ENCODE data around the gene CORO2B. TPM values are rescaled to one million over a fixed set of nuclear protein-coding genes. Genes with fewer than 3 reads are reported as not detected.
"Not testable (repeated sequence)": the region's sequence is repeated elsewhere in the genome, so short reads cannot be mapped to it uniquely, and the experiment has no call there.

Gene CORO2B
- total RNA-seq, 2 donors from 2014 or later = not detected

DNA sequence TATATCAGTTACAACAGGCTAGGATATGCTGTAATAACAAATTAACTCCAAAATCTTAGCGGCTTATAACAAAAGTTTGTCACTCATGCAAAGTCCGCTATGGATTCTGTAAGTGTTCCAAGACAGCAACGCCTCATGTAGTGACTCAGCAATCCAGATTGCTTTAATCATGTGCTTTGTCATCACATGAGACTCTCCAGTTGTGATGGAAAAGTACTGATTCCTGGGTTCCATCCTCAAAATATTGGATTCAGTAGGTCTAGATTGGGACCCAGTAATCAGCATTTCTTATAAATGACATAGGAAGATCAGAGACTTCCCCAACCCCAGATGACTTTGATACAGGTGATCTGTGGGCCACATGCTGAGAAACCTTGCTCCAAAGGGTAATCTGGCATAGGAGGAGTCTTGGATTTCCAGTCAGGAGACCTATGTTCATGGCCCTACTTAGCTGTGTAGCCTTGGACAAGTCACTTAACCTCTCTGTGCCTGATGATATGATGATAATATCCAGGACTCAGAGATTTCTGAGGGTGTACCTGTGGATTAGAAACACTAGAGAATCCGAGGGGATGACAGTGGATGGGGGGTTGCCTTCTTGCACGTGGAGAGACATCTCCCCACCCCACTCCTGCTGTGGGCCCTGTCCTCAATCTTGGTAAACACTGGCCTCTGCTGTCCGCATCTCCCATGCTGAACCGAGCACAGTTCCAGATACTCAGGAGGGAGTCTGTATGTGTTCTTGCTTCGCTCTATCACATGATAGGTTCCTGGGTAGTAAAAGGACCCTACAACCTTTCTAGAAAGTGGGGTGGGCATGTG is 65.5 kb downstream of the CORO2B start:
- Mint-ChIP-seq H3K4me3 (no peak overlapping the region), H3K27ac (no peak overlapping the region), H3K27me3 (no peaks in the 10 kb centered on the region), H3K36me3 (no peaks in the 10 kb centered on the region), H3K4me1 (ENCODE audit: low read depth in 2 of 2) (no peaks in the 10 kb centered on the region), H3K9me3 (no peaks in the 10 kb centered on the region)
- DNase-seq (ENCODE audit: low spot score) (no peak), ATAC-seq (no peak)

DNA sequence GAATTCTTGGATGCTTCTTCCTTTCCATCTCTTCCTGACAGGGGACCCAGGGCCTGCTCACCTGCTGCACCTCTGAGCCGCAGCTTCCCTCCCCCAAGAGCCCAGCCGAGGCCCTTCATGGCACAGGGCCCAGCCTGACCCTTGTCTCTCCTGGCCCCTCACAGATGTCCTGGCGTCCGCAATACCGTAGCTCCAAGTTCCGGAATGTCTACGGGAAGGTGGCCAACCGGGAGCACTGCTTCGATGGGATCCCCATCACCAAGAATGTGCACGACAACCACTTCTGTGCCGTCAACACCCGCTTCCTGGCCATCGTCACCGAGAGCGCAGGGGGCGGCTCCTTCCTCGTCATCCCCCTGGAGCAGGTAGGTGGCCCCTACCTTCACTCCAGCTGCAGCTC is 66.2 kb downstream of the CORO2B start:
- no peaks in the 10 kb centered on the region for H3K9me3 Mint-ChIP-seq
- no peak overlapping the region for H3K27ac Mint-ChIP-seq
- DNase-seq (ENCODE audit: low spot score) (no peak), ATAC-seq (no peak)
- H3K4me1 Mint-ChIP-seq (ENCODE audit: low read depth in 2 of 2) = no peaks in the 10 kb centered on the region
- no peaks in the 10 kb centered on the region for H3K36me3 Mint-ChIP-seq
- H3K4me3 Mint-ChIP-seq = no peak overlapping the region
- no peaks in the 10 kb centered on the region for H3K27me3 Mint-ChIP-seq

DNA sequence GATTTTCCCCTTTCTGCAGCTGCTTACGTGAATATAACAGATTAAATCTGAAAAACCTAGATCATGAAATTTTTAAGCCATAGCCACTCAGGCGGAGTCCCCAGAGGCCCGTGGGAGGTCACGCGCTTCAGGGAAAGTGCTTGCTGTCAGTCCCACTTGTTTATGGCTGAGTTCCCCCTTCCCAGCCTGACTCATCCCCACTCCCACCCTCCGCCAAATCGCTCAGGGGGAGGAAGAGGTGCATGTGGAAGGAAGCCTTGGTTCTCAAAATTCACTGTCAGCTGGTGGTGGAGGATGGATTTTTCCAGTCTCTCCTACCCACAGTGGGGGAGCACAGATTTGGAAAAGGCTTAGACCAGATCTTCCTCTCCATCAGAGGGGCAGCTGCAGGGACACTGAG is 67.4 kb downstream of the CORO2B start:
- Mint-ChIP-seq H3K9me3 (no peaks in the 10 kb centered on the region), H3K4me1 (ENCODE audit: low read depth in 2 of 2) (no peaks in the 10 kb centered on the region), H3K4me3 (no peak overlapping the region), H3K27ac (no peak overlapping the region), H3K36me3 (no peaks in the 10 kb centered on the region), H3K27me3 (no peaks in the 10 kb centered on the region)
- DNase-seq (ENCODE audit: low spot score) (no peak), ATAC-seq (no peak)

DNA sequence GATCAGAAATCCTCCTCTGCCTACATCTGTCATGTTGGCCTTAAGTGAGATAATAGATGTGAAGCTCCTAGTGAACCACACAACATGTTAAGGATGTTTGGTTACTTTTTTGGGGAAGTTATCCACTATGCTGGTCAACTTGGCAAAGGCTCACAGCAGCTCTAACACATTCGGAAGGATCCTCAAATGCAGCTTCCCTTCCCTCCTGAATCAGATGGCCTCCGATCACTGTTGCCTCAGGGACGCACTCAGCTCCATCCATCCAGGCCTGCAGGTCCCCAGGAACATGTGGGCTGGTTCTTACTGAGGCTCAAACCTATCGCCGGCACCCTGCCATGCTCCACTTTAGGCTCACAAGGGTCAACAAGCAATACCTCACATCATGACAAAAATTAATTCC is 67.9 kb downstream of the CORO2B start:
- H3K27me3 Mint-ChIP-seq = peaks cover 0 to 2% of the 10 kb centered on the region in 2 donors
- H3K27ac Mint-ChIP-seq = no peak overlapping the region
- ATAC-seq = no peak
- no peaks in the 10 kb centered on the region for H3K36me3 Mint-ChIP-seq
- H3K4me1 Mint-ChIP-seq (ENCODE audit: low read depth in 2 of 2) = no peaks in the 10 kb centered on the region
- DNase-seq (ENCODE audit: low spot score) = no peak
- H3K4me3 Mint-ChIP-seq = no peak overlapping the region
- no peaks in the 10 kb centered on the region for H3K9me3 Mint-ChIP-seq

DNA sequence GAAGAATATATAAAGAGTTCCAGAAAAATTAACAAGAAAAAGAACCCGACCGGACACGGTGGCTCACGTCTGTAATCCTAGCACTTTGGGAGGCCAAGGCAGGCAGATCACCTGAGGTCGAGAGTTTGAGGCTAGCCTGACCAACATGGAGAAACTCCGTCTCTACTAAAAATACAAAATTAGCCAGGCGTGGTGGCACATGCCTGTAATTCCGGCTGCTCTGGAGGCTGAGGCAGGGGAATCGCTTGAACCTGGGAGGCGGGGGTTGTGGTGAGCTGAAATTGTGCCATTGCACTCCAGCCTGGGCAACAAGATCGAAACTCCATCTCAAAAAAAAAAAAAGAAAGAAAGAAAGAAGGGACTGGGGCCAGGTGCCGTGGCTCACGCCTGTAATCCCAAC is 68.6 kb downstream of the CORO2B start:
- not testable (repeated sequence) for H3K4me1 Mint-ChIP-seq (ENCODE audit: low read depth in 2 of 2); H3K9me3 Mint-ChIP-seq; H3K4me3 Mint-ChIP-seq; H3K27ac Mint-ChIP-seq; ATAC-seq; DNase-seq (ENCODE audit: low spot score); H3K36me3 Mint-ChIP-seq; H3K27me3 Mint-ChIP-seq

DNA sequence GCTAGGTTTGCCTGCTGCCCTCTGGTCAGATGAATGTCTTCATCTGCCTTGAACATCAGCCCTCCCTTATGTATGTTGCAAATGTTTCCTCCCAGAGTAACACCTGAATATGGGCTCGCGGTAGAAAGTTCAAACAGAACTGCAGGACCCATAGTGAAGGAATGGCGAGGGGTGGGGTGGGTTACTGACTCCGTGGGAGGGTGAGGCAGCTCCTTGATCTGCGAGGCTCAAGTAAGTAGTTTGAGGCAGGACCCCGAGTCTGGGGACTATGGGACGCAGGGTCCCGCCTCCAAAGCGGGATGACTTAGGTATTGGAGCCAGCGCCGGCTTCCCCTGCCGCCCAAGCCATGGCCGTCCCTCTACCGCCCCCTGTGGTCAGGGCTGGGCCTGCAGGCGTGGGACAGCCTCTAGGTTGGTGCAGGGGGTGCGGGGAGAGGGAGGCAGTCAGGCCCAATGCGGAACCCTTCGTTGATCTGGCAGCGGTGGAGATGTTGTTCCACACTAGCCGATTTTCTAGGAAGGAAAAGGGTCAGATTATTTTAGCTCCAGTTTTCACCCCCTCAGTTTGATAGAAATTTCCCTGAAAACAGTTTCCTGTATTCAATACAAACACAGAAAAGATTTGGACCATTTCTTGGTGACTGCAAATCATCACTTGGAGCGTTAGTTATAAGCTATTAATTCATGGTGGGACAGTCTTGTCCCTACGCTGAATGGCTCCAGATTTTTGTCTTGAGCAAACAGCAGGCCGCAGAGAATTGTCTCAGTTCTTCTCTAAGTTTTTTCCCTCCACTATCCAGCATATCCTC is 72.3 kb downstream of the CORO2B start:
- peaks cover 3 to 5% of the 10 kb centered on the region in 2 donors for H3K27me3 Mint-ChIP-seq
- H3K9me3 Mint-ChIP-seq = no peaks in the 10 kb centered on the region
- peak; percentile 64 to 66 for ATAC-seq
- H3K36me3 Mint-ChIP-seq = no peaks in the 10 kb centered on the region
- H3K4me3 Mint-ChIP-seq = no peak overlapping the region
- no peaks in the 10 kb centered on the region for H3K4me1 Mint-ChIP-seq (ENCODE audit: low read depth in 2 of 2)
- peak; percentile 66 for DNase-seq (ENCODE audit: low spot score)
- no peak overlapping the region for H3K27ac Mint-ChIP-seq

DNA sequence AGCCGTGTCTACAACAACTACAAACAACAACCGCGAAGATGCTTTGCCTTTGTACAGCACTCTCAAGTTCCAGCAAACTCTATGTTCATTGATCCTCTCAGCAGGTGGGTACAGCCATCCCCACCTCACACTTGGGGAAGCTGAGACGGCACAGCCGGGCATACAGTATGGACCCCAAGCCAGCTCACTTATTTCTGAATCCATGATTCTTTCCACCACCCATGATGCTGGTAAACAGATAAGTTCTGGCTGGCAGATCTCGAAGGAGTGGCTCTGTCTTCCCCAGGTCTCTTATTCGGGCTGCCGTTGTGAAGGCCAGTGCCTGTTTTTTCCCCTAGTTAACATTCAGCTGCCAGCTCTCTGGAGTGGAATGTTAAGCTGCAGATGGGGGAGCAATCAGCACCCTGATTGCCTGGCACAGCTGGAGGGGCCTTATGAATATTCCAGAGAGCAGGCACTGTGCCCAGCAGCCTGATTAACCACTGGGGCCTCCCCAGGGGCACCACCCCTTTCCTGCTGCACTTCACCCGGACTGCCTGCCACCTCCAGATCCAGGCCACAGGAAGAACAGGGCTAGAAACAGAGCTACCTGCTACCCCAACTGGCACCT is 73.2 kb downstream of the CORO2B start:
- Mint-ChIP-seq H3K27me3 (peaks cover 3 to 5% of the 10 kb centered on the region in 2 donors), H3K36me3 (no peaks in the 10 kb centered on the region), H3K4me3 (no peak overlapping the region), H3K27ac (no peak overlapping the region), H3K9me3 (no peaks in the 10 kb centered on the region), H3K4me1 (ENCODE audit: low read depth in 2 of 2) (no peaks in the 10 kb centered on the region)
- DNase-seq (ENCODE audit: low spot score) (no peak), ATAC-seq (peak in 1 of 2 donors; percentile 26)

DNA sequence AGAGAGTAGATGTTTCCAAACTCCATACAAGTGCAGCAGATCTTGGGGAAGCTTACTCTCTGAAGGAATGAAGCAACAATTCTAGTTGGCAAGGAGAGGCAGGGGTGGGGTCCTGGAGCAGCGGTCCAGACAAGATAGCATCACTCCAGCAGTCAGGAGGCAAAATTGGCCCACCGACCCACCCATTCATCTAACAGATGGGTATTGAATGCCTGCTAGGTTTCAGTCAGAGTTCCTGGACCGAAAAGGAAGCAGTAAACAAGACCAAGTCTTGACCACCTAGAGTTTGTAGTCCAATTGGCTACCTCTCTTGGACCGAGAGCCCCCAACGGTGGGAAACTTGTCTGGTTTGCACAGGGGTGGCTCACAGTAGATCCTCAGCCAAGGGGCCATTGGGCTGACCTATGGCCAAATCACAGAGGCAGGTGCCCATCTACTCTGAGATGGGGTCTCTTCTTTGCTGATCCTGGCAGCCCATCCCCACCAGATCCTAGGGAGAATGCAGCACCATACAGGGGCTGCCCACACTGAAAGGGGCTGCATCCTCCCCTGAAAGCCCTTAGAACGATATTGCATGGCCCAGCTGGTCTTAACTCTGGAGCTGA is 74.3 kb downstream of the CORO2B start:
- H3K27ac Mint-ChIP-seq = no peak overlapping the region

DNA sequence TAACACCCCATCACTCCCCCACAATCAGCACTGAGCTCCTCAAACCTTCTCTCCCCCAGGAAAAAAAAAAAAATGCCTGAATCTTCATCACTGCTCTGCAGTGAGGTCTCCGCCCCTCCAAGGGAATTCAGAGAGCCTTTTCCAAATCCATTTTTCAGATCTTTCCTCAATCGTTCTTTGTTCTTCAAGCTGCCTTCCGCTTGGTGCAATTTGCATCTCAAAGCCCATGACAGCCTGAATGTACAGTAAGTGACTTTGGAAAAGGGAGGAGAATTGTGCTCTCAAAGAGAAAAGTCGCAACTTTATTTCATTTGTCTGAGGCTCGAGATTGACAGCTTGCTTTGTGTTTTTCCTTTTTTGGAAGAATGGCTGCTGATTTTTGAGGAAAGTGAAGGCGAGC is 75.0 kb downstream of the CORO2B start:
- H3K36me3 Mint-ChIP-seq = no peaks in the 10 kb centered on the region
- ATAC-seq (no peak), DNase-seq (ENCODE audit: low spot score) (no peak)
- no peak overlapping the region for H3K4me3 Mint-ChIP-seq
- no peaks in the 10 kb centered on the region for H3K4me1 Mint-ChIP-seq (ENCODE audit: low read depth in 2 of 2)
- H3K27me3 Mint-ChIP-seq = peaks cover 3 to 5% of the 10 kb centered on the region in 2 donors
- no peak overlapping the region for H3K27ac Mint-ChIP-seq
- no peaks in the 10 kb centered on the region for H3K9me3 Mint-ChIP-seq

More for the DNA sequence above, 74.3 kb downstream of the CORO2B start:
- H3K27me3 Mint-ChIP-seq = peaks cover 3 to 5% of the 10 kb centered on the region in 2 donors
- no peak for DNase-seq (ENCODE audit: low spot score)
- ATAC-seq = no peak
- H3K36me3 Mint-ChIP-seq = no peaks in the 10 kb centered on the region
- no peaks in the 10 kb centered on the region for H3K9me3 Mint-ChIP-seq
- no peak overlapping the region for H3K4me3 Mint-ChIP-seq
- H3K4me1 Mint-ChIP-seq (ENCODE audit: low read depth in 2 of 2) = no peaks in the 10 kb centered on the region

DNA sequence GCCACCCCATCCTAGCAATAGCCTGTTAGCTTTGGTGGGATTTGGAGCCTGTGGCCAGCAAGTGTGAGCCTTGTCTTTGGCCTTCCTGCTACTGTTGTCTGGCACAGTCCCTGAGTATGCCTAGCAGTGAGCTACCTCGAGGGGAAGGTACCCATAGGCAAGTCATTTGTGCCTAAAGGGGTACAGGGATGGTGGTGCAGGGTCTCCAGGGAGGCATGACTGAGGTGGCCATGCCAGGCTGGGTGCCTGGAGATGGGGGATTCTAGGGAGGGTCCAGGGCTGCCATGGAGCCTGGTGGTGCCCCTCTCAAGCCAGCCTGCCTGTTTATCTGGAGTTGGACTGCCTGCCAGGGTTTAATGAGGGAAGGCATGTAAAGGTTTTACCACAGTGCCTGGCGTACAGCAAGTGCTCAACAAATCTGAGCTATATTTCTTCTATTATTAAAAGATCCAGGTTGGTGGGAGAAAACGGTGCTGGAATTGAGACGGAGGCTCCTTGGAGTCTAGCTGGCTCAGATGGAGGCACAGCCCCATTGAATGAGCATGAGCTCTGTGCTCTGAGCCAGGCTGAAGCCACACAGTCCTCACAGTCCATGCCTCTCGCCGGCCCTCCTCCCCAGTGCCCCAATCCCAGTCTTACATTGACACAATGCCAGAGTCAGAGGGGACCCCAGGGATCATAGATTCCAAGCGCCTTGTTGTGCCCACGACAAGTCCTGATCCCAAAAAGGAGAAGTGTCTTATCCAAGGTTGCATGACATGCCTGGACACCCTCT is 76.2 kb downstream of the CORO2B start:
- Mint-ChIP-seq H3K36me3 (no peaks in the 10 kb centered on the region), H3K27me3 (peaks cover 3 to 5% of the 10 kb centered on the region in 2 donors), H3K27ac (no peak overlapping the region), H3K4me1 (ENCODE audit: low read depth in 2 of 2) (no peaks in the 10 kb centered on the region), H3K9me3 (no peaks in the 10 kb centered on the region), H3K4me3 (no peak overlapping the region)
- no peak for DNase-seq (ENCODE audit: low spot score)
- ATAC-seq = no peak

DNA sequence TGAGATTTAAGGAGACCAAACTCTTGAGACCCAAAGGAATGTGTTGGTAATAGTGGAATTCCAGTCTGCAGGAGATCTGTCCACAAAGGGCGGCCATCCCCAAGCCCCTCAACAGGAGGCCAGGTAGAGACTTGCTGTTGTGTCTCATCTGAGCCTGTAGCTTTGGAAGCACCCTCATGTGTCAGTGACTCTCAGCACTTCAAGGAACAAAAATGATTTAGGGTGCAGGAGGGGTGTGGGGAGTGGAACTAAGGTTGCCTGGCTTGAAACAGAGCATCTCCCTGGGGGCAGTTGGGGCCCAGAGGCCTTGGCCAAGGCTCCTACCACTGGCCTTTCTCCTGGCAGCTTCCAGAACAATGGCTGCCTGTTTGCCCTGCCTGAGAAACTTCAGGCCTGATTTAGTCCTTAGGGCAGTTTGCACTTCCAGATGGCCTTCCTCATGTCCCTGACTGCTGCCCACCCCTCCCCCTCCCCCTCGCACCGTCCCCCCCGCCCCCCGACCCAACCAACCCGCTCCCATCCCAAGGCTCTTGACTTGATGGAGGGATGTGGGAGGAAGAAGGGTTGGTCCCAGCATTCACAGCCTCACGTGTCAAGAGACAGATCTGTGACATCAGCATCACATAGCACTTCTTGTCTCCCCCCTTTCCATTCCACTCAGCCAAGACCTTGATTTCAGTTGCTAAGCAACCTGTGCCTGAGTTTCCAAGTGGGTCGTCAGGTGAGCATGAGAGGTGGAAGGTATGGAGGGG is 77.1 kb downstream of the CORO2B start:
- Mint-ChIP-seq H3K36me3 (no peaks in the 10 kb centered on the region), H3K9me3 (no peaks in the 10 kb centered on the region), H3K27me3 (peaks cover 3 to 5% of the 10 kb centered on the region in 2 donors), H3K27ac (no peak overlapping the region), H3K4me1 (ENCODE audit: low read depth in 2 of 2) (no peaks in the 10 kb centered on the region), H3K4me3 (no peak overlapping the region)
- ATAC-seq = no peak
- no peak for DNase-seq (ENCODE audit: low spot score)

DNA sequence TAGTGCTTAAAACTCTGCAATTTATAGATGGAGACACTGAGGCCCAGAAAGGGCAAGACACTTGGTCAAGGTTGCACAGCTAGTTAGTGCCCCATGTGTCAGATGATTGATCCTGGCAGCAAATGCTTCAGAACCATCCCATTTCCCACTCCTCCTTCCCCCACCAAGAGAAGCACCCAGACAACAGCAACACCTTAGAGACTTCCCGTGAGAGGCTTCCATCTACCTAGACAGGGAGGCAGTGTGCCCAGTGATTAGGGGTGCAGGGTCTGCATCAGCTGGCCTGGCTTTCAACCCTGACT is 77.6 kb downstream of the CORO2B start:
- Mint-ChIP-seq H3K9me3 (no peaks in the 10 kb centered on the region), H3K27me3 (peaks cover 3 to 5% of the 10 kb centered on the region in 2 donors)

DNA sequence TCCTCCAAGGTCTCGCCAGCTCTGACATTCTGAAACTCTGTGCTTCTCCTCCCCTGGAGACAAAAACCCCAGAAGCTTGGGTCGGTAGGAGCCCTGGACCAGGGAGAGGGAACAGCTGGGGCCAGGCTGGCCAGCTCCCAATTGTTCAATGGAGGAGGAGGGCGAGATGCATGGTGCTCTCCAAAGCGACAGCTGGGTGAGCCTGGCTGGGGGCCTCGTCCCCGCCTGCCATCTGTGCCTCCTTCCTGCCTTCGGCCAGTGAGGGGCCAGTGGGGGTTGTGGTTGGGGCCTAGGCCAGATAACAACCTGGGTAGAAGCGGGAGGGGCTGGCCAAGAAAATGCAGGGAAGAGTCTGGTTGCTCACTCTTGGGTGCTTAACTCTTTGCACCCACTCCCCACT is 79.4 kb downstream of the CORO2B start:
- H3K4me1 Mint-ChIP-seq (ENCODE audit: low read depth in 2 of 2) = no peaks in the 10 kb centered on the region
- H3K9me3 Mint-ChIP-seq = no peaks in the 10 kb centered on the region
- H3K27ac Mint-ChIP-seq = no peak overlapping the region
- H3K27me3 Mint-ChIP-seq = peaks cover 5 to 8% of the 10 kb centered on the region in 2 donors
- no peak overlapping the region for H3K4me3 Mint-ChIP-seq
- DNase-seq (ENCODE audit: low spot score) (peak; percentile 48), ATAC-seq (peak; percentile 31 to 40)
- H3K36me3 Mint-ChIP-seq = no peaks in the 10 kb centered on the region

More for the DNA sequence above, 77.6 kb downstream of the CORO2B start:
- Mint-ChIP-seq H3K4me3 (no peak overlapping the region), H3K4me1 (ENCODE audit: low read depth in 2 of 2) (no peaks in the 10 kb centered on the region), H3K36me3 (no peaks in the 10 kb centered on the region), H3K27ac (no peak overlapping the region)
- no peak for ATAC-seq
- DNase-seq (ENCODE audit: low spot score) = peak; percentile 6

Data from natural killer cell treated with Interleukin-12 subunit alpha and Interleukin-12 subunit beta and Interleukin-15 and Interleukin-18, amount 100 ng/mL, for 72 hours (primary cell).